PC-9 (cell line): ENCODE measurements around the gene ERGIC1. TPM values are rescaled to one million over a fixed set of nuclear protein-coding genes. Genes with fewer than 3 reads are reported as not detected.
"Not testable (repeated sequence)": the region's sequence is repeated elsewhere in the genome, so short reads cannot be mapped to it uniquely, and the experiment has no call there.

Experiments used
- BruUV-seq: library from RNA; stranded (reverse); fragments of 400-500 nt; replicated peaks from 2 replicates; lab custom pipeline; 2021; lab: Mats Ljungman, UMichigan
- CTCF ChIA-PET: fragments of 300-600 bp; sonication (Branson Sonifier 250); formaldehyde crosslinking; loops from one replicate; lab custom pipeline; 2022; ENCODE audit warnings: antibody characterized with exemption; lab: Charles Lee
- POLR2A ChIA-PET: fragments of 300-600 bp; sonication (Branson Sonifier 250); formaldehyde crosslinking; loops from one replicate; lab custom pipeline; 2022; ENCODE audit warnings: antibody characterized with exemption; ENCODE audit not compliant: unreplicated experiment; lab: Charles Lee
- DNase-seq, 2 experiments: peaks; one replicate each; pipeline versions ENCODE4 v3.0.0 to v3.0.0-alpha.2; 2015 to 2022; ENCODE audit warnings: mixed read lengths in 1 of 2
- H2AFZ ChIP-seq: fragments of 200-600 bp; sonication (generic); 2 replicates; pipeline ENCODE4 v1.8.1; 2017; ENCODE audit warnings: antibody characterized with exemption
- H3F3A ChIP-seq: fragments of 200-600 bp; sonication (generic); 2 replicates; pipeline ENCODE4 v1.8.1; 2017; ENCODE audit warnings: antibody characterized with exemption, mild to moderate bottlenecking, low read depth; ENCODE audit not compliant: insufficient read depth
- H3K27ac ChIP-seq: fragments of 200-600 bp; sonication (generic); 2 replicates; pipeline ENCODE4 v1.6.1; 2016; ENCODE audit warnings: mixed run types
- H3K27me3 ChIP-seq: fragments of 200-600 bp; sonication (generic); 2 replicates; pipeline ENCODE4 v1.6.1; 2016; ENCODE audit warnings: low read depth, mixed run types; ENCODE audit not compliant: insufficient read depth
- H3K36me3 ChIP-seq: fragments of 200-600 bp; sonication (generic); 2 replicates; pipeline ENCODE4 v1.6.1; 2016; ENCODE audit warnings: low read depth, mixed run types
- H3K4me1 ChIP-seq: fragments of 200-600 bp; sonication (generic); replicated peaks from 2 replicates; pipeline ENCODE4 v1.6.1; 2016; ENCODE audit warnings: mixed run types; ENCODE audit not compliant: insufficient read depth
- H3K4me2 ChIP-seq: fragments of 200-600 bp; sonication (generic); 2 replicates; pipeline ENCODE4 v1.6.1; 2017; ENCODE audit warnings: mixed run types
- H3K4me3 ChIP-seq: fragments of 200-600 bp; sonication (generic); 2 replicates; pipeline ENCODE4 v1.6.1; 2016; ENCODE audit warnings: mixed run types
- H3K79me2 ChIP-seq: fragments of 200-600 bp; sonication (generic); 2 replicates; pipeline ENCODE4 v1.6.1; 2017; ENCODE audit warnings: low read depth, mixed run types
- H3K9me2 ChIP-seq: fragments of 200-600 bp; sonication (generic); 2 replicates; pipeline ENCODE4 v1.8.1; 2017; ENCODE audit warnings: mild to moderate bottlenecking; ENCODE audit not compliant: insufficient read depth
- H3K9me3 ChIP-seq: fragments of 200-600 bp; sonication (generic); 2 replicates; pipeline ENCODE4 v1.8.1; 2016; ENCODE audit warnings: low read depth; ENCODE audit not compliant: insufficient read depth
- H4K20me1 ChIP-seq: fragments of 200-600 bp; sonication (generic); 2 replicates; pipeline ENCODE4 v1.8.1; 2017; ENCODE audit not compliant: insufficient read depth
- EZH2 ChIP-seq: fragments of 200-600 bp; sonication (generic); IDR thresholded peaks from 2 replicates; pipeline ENCODE4 v1.8.0; 2017; ENCODE audit warnings: antibody characterized with exemption, low read depth
- intact Hi-C: fragments of 100-400 bp; cut with micrococcal nuclease; formaldehyde crosslinking; loops from one replicate; pipeline ENCODE4 v1.10.0; 2022; ENCODE audit not compliant: unreplicated experiment
- total RNA-seq: library from RNA; stranded (reverse); gene quantifications from 2 replicates; pipeline ENCODE4 v1.2.3, GENCODE V29; 2021
- TF ChIP-seq, protein P1 (sequence below): fragments of 200-600 bp; sonication (generic); conservative IDR thresholded peaks from 2 replicates; pipeline ENCODE4 v1.6.1; 2017; ENCODE audit warnings: mixed run types, antibody characterized with exemption, mild to moderate bottlenecking, moderate library complexity

The ERGIC1 gene
- total RNA-seq, 1 experiment from 2014 or later: 159 TPM

DNA sequence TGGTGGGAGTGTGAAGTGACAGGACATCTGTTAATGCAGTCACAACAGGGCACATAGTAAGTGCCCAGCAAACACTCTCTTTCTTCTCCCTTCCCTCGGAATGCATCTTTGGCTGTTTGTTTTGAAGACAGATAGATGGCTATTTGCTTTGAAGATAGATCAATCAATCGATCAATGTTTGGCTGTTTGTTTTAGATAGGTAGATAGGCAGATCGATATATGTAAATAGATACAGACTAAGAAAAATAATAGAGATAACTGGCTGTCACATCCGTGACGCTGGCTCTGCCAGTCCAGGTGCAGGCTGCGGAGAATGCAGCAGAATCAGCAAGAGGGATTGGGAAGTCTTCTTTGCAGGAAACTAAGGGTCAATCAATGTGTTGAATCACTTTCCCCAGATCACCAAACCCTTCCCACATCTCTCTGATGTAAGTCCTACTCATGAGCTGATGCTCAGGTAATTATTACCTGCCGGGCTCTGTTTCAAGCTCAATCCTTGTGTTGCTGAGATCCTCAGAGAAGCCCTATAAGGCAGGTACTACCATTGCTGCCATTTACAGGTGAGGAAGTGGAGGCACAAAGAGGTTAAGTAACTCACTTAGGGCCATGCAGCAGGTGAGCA is 60.8 kb downstream of the ERGIC1 start:
- no peak for TF ChIP-seq EZH2
- TF ChIP-seq, protein P1, sequence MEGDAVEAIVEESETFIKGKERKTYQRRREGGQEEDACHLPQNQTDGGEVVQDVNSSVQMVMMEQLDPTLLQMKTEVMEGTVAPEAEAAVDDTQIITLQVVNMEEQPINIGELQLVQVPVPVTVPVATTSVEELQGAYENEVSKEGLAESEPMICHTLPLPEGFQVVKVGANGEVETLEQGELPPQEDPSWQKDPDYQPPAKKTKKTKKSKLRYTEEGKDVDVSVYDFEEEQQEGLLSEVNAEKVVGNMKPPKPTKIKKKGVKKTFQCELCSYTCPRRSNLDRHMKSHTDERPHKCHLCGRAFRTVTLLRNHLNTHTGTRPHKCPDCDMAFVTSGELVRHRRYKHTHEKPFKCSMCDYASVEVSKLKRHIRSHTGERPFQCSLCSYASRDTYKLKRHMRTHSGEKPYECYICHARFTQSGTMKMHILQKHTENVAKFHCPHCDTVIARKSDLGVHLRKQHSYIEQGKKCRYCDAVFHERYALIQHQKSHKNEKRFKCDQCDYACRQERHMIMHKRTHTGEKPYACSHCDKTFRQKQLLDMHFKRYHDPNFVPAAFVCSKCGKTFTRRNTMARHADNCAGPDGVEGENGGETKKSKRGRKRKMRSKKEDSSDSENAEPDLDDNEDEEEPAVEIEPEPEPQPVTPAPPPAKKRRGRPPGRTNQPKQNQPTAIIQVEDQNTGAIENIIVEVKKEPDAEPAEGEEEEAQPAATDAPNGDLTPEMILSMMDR: no peak
- intact Hi-C loops: no loop called here
- BruUV-seq: no TSS peak
- Histone ChIP-seq H3K27ac (no peak overlapping the region), H3K4me3 (no peak overlapping the region), H3K4me1 (no peaks in the 10 kb centered on the region), H3K36me3 (peaks cover 7% of the 10 kb centered on the region; the same call in 1 of the 2 replicates), H2AFZ (no peak overlapping the region), H3K9me2 (no peaks in the 10 kb centered on the region), H4K20me1 (no peaks in the 10 kb centered on the region), H3K9me3 (no peaks in the 10 kb centered on the region), H3K79me2 (no peaks in the 10 kb centered on the region), H3K27me3 (no peaks in the 10 kb centered on the region), H3K4me2 (no peak overlapping the region), H3F3A (no peaks in the 10 kb centered on the region; the same call in 1 of the 2 replicates)
- CTCF ChIA-PET: no interaction called here
- POLR2A ChIA-PET: no interaction called here
- no peak for DNase-seq

GRCh38 chr5:172895549-172895948 is 61.5 kb downstream of the ERGIC1 start:
- Histone ChIP-seq H3K4me1 (no peaks in the 10 kb centered on the region), H3K27ac (no peak overlapping the region), H3K4me3 (no peak overlapping the region), H3K4me2 (no peak overlapping the region), H3K9me2 (no peaks in the 10 kb centered on the region), H3K27me3 (no peaks in the 10 kb centered on the region), H3K36me3 (0 out of 2 replicates have a peak, but pooled peaks cover under 1% of the 10 kb centered on the region), H3K79me2 (no peaks in the 10 kb centered on the region), H4K20me1 (no peaks in the 10 kb centered on the region), H3K9me3 (no peaks in the 10 kb centered on the region), H2AFZ (no peak overlapping the region), H3F3A (peaks cover 5% of the 10 kb centered on the region; the same call in 1 of the 2 replicates)
- no TSS peak for BruUV-seq
- intact Hi-C loops: no loop called here
- ChIA-PET CTCF (no interaction called here), POLR2A (no interaction called here)
- DNase-seq: no peak
- TF ChIP-seq EZH2: no peak
- TF ChIP-seq, protein P1: no peak

DNA sequence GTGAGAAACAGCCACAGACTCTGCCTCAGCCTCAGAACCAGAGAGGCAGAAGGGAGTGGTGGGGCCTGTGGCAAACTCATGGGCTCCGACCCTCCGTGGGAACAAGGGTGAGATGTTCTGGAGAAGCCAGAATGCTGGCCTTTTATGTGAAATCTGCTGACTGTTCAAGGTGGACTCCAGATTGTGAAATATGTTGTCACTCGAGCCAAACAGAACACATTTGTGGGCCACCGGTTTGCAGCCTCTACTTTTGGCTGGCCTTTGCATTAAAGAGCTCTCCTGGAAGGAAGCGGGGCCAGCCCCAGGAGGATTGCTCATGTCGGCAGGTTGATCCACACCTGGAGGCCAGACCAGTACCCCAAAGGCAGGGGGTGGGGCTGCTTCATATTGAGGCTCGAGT is 62.4 kb downstream of the ERGIC1 start:
- POLR2A ChIA-PET: no interaction called here
- H3K27ac ChIP-seq: no peak overlapping the region

GRCh38 chr5:172897067-172897466 is 63.0 kb downstream of the ERGIC1 start:
- H3K27ac ChIP-seq, H3K9me2 ChIP-seq, H3K27me3 ChIP-seq, H4K20me1 ChIP-seq, H3K36me3 ChIP-seq, H3K4me2 ChIP-seq, POLR2A ChIA-PET, DNase-seq, H3K4me3 ChIP-seq, H3K9me3 ChIP-seq, BruUV-seq, intact Hi-C loops, H2AFZ ChIP-seq, H3K79me2 ChIP-seq: not testable (repeated sequence)
- peaks cover 20% of the 10 kb centered on the region for H3F3A ChIP-seq
- peaks cover 11% of the 10 kb centered on the region for H3K4me1 ChIP-seq
- CTCF ChIA-PET: interaction anchor here (0.5 kb wide), 1 partner anchor 108 kb away, joined by 3 read pairs; no protein-coding TSS in a partner anchor

More for the DNA sequence above, 62.4 kb downstream of the ERGIC1 start:
- H3K9me2 ChIP-seq: no peaks in the 10 kb centered on the region
- BruUV-seq: no TSS peak
- H3K4me3 ChIP-seq: no peak overlapping the region
- no peaks in the 10 kb centered on the region for H3K9me3 ChIP-seq
- CTCF ChIA-PET: interaction anchor here (0.5 kb wide), 1 partner anchor 108 kb away, joined by 3 read pairs; no protein-coding TSS in a partner anchor
- H3K79me2 ChIP-seq: no peaks in the 10 kb centered on the region
- H3K4me2 ChIP-seq: no peak overlapping the region
- no peak overlapping the region for H2AFZ ChIP-seq
- H3K27me3 ChIP-seq: no peaks in the 10 kb centered on the region
- H3K36me3 ChIP-seq: no peaks in the 10 kb centered on the region
- DNase-seq: no peak
- intact Hi-C loops: no loop called here
- TF ChIP-seq EZH2: no peak
- TF ChIP-seq, protein P1: no peak
- H4K20me1 ChIP-seq: no peaks in the 10 kb centered on the region
- peaks cover 5% of the 10 kb centered on the region for H3K4me1 ChIP-seq
- H3F3A ChIP-seq: peaks cover 14% of the 10 kb centered on the region
